B cell (primary cell): Measurements from ENCODE around the gene CAMK2D. TPM values are rescaled to one million over a fixed set of nuclear protein-coding genes. Genes with fewer than 3 reads are reported as not detected.

ENCODE experiments used
- ATAC-seq: fragments of 200-7000 bp; cut with Tn5 transposase; one replicate; pipeline ENCODE4 v1.10.0; 2021; ENCODE audit warnings: low read depth, mild to moderate bottlenecking, moderate number of reproducible peaks, moderate library complexity
- CTCF ChIA-PET: fragments of 350-600 bp; sonication (Branson Sonifier 250); formaldehyde crosslinking; loops from one replicate; lab custom pipeline; 2021; ENCODE audit warnings: antibody characterized with exemption, inconsistent platforms; lab: Charles Lee
- POLR2A ChIA-PET: fragments of 350-600 bp; sonication (Branson Sonifier 250); formaldehyde crosslinking; loops from one replicate; lab custom pipeline; 2021; ENCODE audit warnings: antibody characterized with exemption; lab: Charles Lee
- DNase-seq: peaks from one replicate; pipeline ENCODE4 v3.0.0; 2013
- H2AFZ ChIP-seq: 2 replicates; pipeline ENCODE4 v1.6.1; 2012; ENCODE audit warnings: mild to moderate bottlenecking, low read depth, low read length; ENCODE audit not compliant: insufficient read depth, poor library complexity, severe bottlenecking
- H3K27ac ChIP-seq, 2 donors: 1 replicate in 1 of 2; 2 replicates in 1 of 2; pipeline ENCODE4 v1.5.1; 2012 to 2013; ENCODE audit warnings: low read length in 2 of 2, mild to moderate bottlenecking in 2 of 2, moderate library complexity in 1 of 2
- H3K27me3 ChIP-seq, 4 experiments: fragments of 200-600 bp in 1 of 4; sonication (generic) in 1 of 4; replicated peaks in 1 of 4; 1 replicate in 2 of 4; 2 replicates in 2 of 4; pipeline versions ENCODE4 v1.6.1 to v1.7.0; 2013 to 2016; ENCODE audit warnings: low read length in 3 of 4, mild to moderate bottlenecking in 2 of 4, mixed read lengths in 1 of 4, moderate library complexity in 1 of 4; ENCODE audit not compliant: insufficient read depth in 4 of 4, control insufficient read depth in 3 of 4; ENCODE audit errors: control extremely low read depth in 1 of 4
- H3K36me3 ChIP-seq, 2 experiments: replicated peaks in 1 of 2; 1 replicate in 1 of 2; 2 replicates in 1 of 2; pipeline versions ENCODE4 v1.6.1 to v1.7.1; 2013; ENCODE audit warnings: low read length in 1 of 2; ENCODE audit not compliant: insufficient read depth in 2 of 2, control insufficient read depth in 1 of 2; ENCODE audit errors: control extremely low read depth in 1 of 2, extremely low read depth in 1 of 2
- H3K4me1 ChIP-seq, 2 donors: fragments of 200-600 bp in 1 of 2; sonication (generic) in 1 of 2; 1 replicate in 1 of 2; 2 replicates in 1 of 2; pipeline versions ENCODE4 v1.5.1 to v1.6.1; 2013 to 2017; ENCODE audit warnings: low read length in 2 of 2; ENCODE audit not compliant: control insufficient read depth in 2 of 2, insufficient read depth in 2 of 2
- H3K4me2 ChIP-seq: replicated peaks from 2 replicates; pipeline ENCODE3; 2012; ENCODE audit warnings: mild to moderate bottlenecking, low read depth, low read length; ENCODE audit not compliant: poor library complexity, severe bottlenecking
- H3K4me3 ChIP-seq, 5 experiments: fragments of 200-600 bp in 1 of 5; sonication (generic) in 1 of 5; 1 replicate in 3 of 5; 2 replicates in 2 of 5; pipeline versions ENCODE4 v1.5.1 to v1.7.0; 2011 to 2016; ENCODE audit warnings: low read length in 4 of 5, mild to moderate bottlenecking in 4 of 5, low read depth in 2 of 5, control low read depth in 1 of 5, moderate library complexity in 1 of 5; ENCODE audit not compliant: insufficient read depth in 1 of 5; ENCODE audit errors: control extremely low read depth in 1 of 5, extremely low read depth in 1 of 5
- H3K79me2 ChIP-seq: fragments of 200-600 bp; sonication (generic); one replicate; pipeline ENCODE4 v1.6.0; 2016; ENCODE audit warnings: low read length; ENCODE audit not compliant: control insufficient read depth, insufficient read depth
- H3K9ac ChIP-seq: fragments of 200-600 bp; sonication (generic); 2 replicates; pipeline ENCODE4 v1.6.1; 2017; ENCODE audit warnings: mild to moderate bottlenecking, low read length, moderate library complexity
- H3K9me3 ChIP-seq, 3 donors: one replicate each; pipeline versions ENCODE4 v1.6.1 to v1.7.1; 2013; ENCODE audit warnings: low read length in 2 of 3; ENCODE audit not compliant: control insufficient read depth in 2 of 3, insufficient read depth in 1 of 3; ENCODE audit errors: control extremely low read depth in 1 of 3
- H4K20me1 ChIP-seq: 2 replicates; pipeline ENCODE4 v1.6.0; 2012; ENCODE audit warnings: mild to moderate bottlenecking, low read length; ENCODE audit not compliant: insufficient read depth, control insufficient read depth, poor library complexity, severe bottlenecking
- H3K27ac Mint-ChIP-seq: one replicate; pipeline ENCODE4 v1.8.0; 2021; ENCODE audit warnings: mixed read lengths
- H3K27me3 Mint-ChIP-seq: one replicate; pipeline ENCODE4 v1.8.0; 2021; ENCODE audit warnings: mixed read lengths
- H3K4me1 Mint-ChIP-seq: one replicate; pipeline ENCODE4 v1.8.0; 2021; ENCODE audit warnings: mixed read lengths
- H3K4me3 Mint-ChIP-seq: one replicate; pipeline ENCODE4 v1.8.0; 2021; ENCODE audit warnings: mixed read lengths
- H3K9me3 Mint-ChIP-seq: one replicate; pipeline ENCODE4 v1.8.0; 2022; ENCODE audit warnings: mixed read lengths; ENCODE audit not compliant: insufficient read depth
- CTCF ChIP-seq: fragments of 200-600 bp; IDR thresholded peaks from one replicate; pipeline ENCODE4 v1.8.0; 2022; ENCODE audit warnings: antibody characterized with exemption, mild to moderate bottlenecking
- EZH2 ChIP-seq: IDR thresholded peaks from 2 replicates; pipeline ENCODE4 v1.6.1; 2012; ENCODE audit warnings: borderline replicate concordance, low read depth, mild to moderate bottlenecking, moderate library complexity, low read length; ENCODE audit not compliant: insufficient read depth, poor library complexity, severe bottlenecking
- WGBS: methylation state at CpG from one replicate; pipeline ENCODE4 v1.1.5; 2013; ENCODE audit warnings: missing lambda C conversion rate; ENCODE audit not compliant: insufficient coverage; 5-methylcytosine and 5-hydroxymethylcytosine counted together
- intact Hi-C: fragments of 100-400 bp; cut with micrococcal nuclease; formaldehyde crosslinking; loops from one replicate; pipeline ENCODE4 v1.10.0; 2022
- polyA plus RNA-seq: library from polyadenylated mRNA; depleted of rRNA; stranded (reverse); fragments of >200 nt; gene quantifications from 2 replicates; pipeline ENCODE4 v1.2.3, GENCODE V29; 2012
- total RNA-seq, 2 donors: library from RNA; stranded (reverse); fragments of 120-200 nt in 1 of 2; gene quantifications; 1 replicate in 1 of 2; 2 replicates in 1 of 2; pipeline versions ENCODE4 v1.2.3 to v1.2.4, GENCODE V29; 2013 to 2022

The CAMK2D gene
- total and polyA plus RNA-seq, 2 donors (not counting 1 experiment from before 2014, with no cell fraction given), result 26.3 to 57.0 TPM

GRCh38 chr4:113420938-113421337 lies 340.6 kb downstream of the CAMK2D start:
- H3K4me1 ChIP-seq, result no peaks in the 10 kb centered on the region
- H3K4me2 ChIP-seq, result no peak overlapping the region
- no peaks in the 10 kb centered on the region for H4K20me1 ChIP-seq
- Mint-ChIP-seq H3K27me3 (peaks cover 11% of the 10 kb centered on the region), H3K4me1 (no peaks in the 10 kb centered on the region), H3K27ac (no peak overlapping the region), H3K4me3 (no peak overlapping the region), H3K9me3 (peaks cover 13% of the 10 kb centered on the region)
- ChIA-PET POLR2A (no interaction called here), CTCF (no interaction called here)
- H3K36me3 ChIP-seq, result no peaks in the 10 kb centered on the region
- intact Hi-C loops, result no loop called here
- no peak overlapping the region for H3K9ac ChIP-seq
- TF ChIP-seq CTCF, result no peak
- TF ChIP-seq EZH2, result no peak
- no peak overlapping the region for H2AFZ ChIP-seq
- peaks cover 2 to 7% (median 3%) of the 10 kb centered on the region in 3 donors for H3K9me3 ChIP-seq
- no peak overlapping the region for H3K27ac ChIP-seq
- no peak overlapping the region for H3K4me3 ChIP-seq
- no peaks in the 10 kb centered on the region for H3K27me3 ChIP-seq
- ATAC-seq (no peak), DNase-seq (no peak)
- H3K79me2 ChIP-seq, result no peaks in the 10 kb centered on the region

- POLR2A ChIA-PET, result no interaction called here
Measured at GRCh38 chr4:113419631-113420030, 341.9 kb downstream of the CAMK2D start.

More at GRCh38 chr4:113419631-113420030, 341.9 kb downstream of the CAMK2D start:
- intact Hi-C loops, result no loop called here
- TF ChIP-seq CTCF (no peak), EZH2 (no peak)
- no CpG with 5 or more reads among the region's 2 CpGs for WGBS
- Mint-ChIP-seq H3K4me3 (no peak overlapping the region), H3K9me3 (peaks cover 13% of the 10 kb centered on the region), H3K27me3 (peaks cover 11% of the 10 kb centered on the region), H3K27ac (no peak overlapping the region), H3K4me1 (no peaks in the 10 kb centered on the region)
- DNase-seq (no peak), ATAC-seq (no peak)
- no peaks in the 10 kb centered on the region for H3K36me3 ChIP-seq
- H3K27me3 ChIP-seq, result no peaks in the 10 kb centered on the region
- no peak overlapping the region for H3K4me3 ChIP-seq
- no peak overlapping the region for H2AFZ ChIP-seq
- H3K9me3 ChIP-seq, result peaks cover 2 to 7% (median 3%) of the 10 kb centered on the region in 3 donors
- no peaks in the 10 kb centered on the region for H3K4me1 ChIP-seq
- no peak overlapping the region for H3K27ac ChIP-seq
- no peaks in the 10 kb centered on the region for H3K79me2 ChIP-seq
- H3K9ac ChIP-seq, result no peak overlapping the region
- no peak overlapping the region for H3K4me2 ChIP-seq
- H4K20me1 ChIP-seq, result no peaks in the 10 kb centered on the region
- CTCF ChIA-PET, result no interaction called here
